ENCODE data around the gene KIAA1217. TPM values are rescaled to one million over a fixed set of nuclear protein-coding genes. Genes with fewer than 3 reads are reported as not detected.

Gene KIAA1217
- total RNA-seq, 2 experiments from 2014 or later = 0.67 to 1.3 TPM

- H3K27me3 Mint-ChIP-seq = peaks cover 20% of the 10 kb centered on the region
- peaks cover 41% of the 10 kb centered on the region for H3K4me1 Mint-ChIP-seq (ENCODE audit: low read depth)
- CTCF ChIA-PET = no interaction called here
- DNase-seq (no peak), ATAC-seq (no peak)
- H3K9me3 Mint-ChIP-seq = no peaks in the 10 kb centered on the region
- TF ChIP-seq, protein P1, sequence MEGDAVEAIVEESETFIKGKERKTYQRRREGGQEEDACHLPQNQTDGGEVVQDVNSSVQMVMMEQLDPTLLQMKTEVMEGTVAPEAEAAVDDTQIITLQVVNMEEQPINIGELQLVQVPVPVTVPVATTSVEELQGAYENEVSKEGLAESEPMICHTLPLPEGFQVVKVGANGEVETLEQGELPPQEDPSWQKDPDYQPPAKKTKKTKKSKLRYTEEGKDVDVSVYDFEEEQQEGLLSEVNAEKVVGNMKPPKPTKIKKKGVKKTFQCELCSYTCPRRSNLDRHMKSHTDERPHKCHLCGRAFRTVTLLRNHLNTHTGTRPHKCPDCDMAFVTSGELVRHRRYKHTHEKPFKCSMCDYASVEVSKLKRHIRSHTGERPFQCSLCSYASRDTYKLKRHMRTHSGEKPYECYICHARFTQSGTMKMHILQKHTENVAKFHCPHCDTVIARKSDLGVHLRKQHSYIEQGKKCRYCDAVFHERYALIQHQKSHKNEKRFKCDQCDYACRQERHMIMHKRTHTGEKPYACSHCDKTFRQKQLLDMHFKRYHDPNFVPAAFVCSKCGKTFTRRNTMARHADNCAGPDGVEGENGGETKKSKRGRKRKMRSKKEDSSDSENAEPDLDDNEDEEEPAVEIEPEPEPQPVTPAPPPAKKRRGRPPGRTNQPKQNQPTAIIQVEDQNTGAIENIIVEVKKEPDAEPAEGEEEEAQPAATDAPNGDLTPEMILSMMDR (IDR thresholded peaks at IDR 0.05) = no peak
- no peak overlapping the region for H3K27ac Mint-ChIP-seq
- no peak overlapping the region for H3K4me3 Mint-ChIP-seq
- no peaks in the 10 kb centered on the region for H3K36me3 Mint-ChIP-seq (ENCODE audit: low read depth)
- POLR2A ChIA-PET = no interaction called here
- intact Hi-C loops (cut with micrococcal nuclease) = no loop called here
These were observed 254.1 kb downstream of the KIAA1217 start for GRCh38 chr10:24462889-24463552.

DNA sequence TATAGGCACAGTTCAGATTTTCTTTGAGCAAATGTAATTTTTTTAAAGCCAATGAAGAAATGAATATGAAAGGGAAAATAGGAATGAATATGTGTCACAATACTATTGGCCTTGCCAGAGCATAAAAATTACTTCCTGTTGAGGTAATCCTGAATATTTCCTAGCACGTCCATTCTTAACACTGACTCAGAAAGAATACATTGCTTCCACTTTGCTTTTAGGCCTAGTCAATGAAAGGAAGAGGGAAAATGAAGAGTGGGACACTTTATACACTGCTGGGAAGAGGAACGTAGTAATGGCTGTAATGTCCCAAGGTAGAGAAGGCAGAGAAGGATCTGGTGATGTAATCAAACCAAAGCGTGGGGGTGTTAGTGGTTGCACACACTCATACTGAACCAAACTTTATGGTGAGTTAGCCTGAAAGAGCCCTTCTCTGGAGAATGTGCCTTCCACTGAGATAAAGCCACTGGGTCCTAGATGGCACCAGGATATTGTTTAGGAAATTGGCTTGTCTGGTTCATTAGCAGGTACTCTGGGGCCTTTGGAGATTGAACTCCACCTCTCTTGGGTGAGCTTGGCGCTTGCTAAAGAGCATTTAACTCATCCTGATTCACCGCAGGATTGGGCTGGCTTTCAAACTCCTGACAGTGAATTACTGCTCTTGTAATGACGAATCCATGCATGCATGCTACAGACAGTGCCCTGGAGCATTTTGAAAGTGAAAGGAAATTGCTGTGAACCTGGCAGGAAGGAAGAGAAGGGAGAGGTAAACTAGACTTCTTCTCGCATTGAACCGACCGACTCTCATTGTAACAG lies 254.9 kb downstream of the KIAA1217 start:
- DNase-seq (peak; percentile 68), ATAC-seq (peak; percentile 63)
- intact Hi-C loops (cut with micrococcal nuclease) = no loop called here
- Mint-ChIP-seq H3K27me3 (peaks cover 15% of the 10 kb centered on the region), H3K4me3 (no peak overlapping the region), H3K4me1 (ENCODE audit: low read depth) (peaks cover 41% of the 10 kb centered on the region), H3K36me3 (ENCODE audit: low read depth) (no peaks in the 10 kb centered on the region), H3K27ac (peak overlapping the region; percentile 27), H3K9me3 (no peaks in the 10 kb centered on the region)
- ChIA-PET POLR2A (no interaction called here), CTCF (no interaction called here)
- TF ChIP-seq, protein P1 (IDR thresholded peaks at IDR 0.05) = no peak

- Mint-ChIP-seq H3K9me3 (no peaks in the 10 kb centered on the region), H3K4me3 (no peak overlapping the region), H3K27ac (no peak overlapping the region), H3K27me3 (peaks cover 15% of the 10 kb centered on the region), H3K36me3 (ENCODE audit: low read depth) (no peaks in the 10 kb centered on the region), H3K4me1 (ENCODE audit: low read depth) (peaks cover 41% of the 10 kb centered on the region)
- ATAC-seq = no peak
- POLR2A ChIA-PET = no interaction called here
- CTCF ChIA-PET = no interaction called here
- intact Hi-C loops (cut with micrococcal nuclease) = no loop called here
- DNase-seq = no peak
- TF ChIP-seq, protein P1 (IDR thresholded peaks at IDR 0.05) = no peak
These were observed 256.4 kb downstream of the KIAA1217 start for GRCh38 chr10:24465124-24465874.

GRCh38 chr10:24465891-24466818 lies 257.2 kb downstream of the KIAA1217 start:
- Mint-ChIP-seq H3K27ac (peak overlapping the region; percentile 49), H3K9me3 (no peaks in the 10 kb centered on the region), H3K4me1 (ENCODE audit: low read depth) (peaks cover 41% of the 10 kb centered on the region), H3K4me3 (no peak overlapping the region), H3K27me3 (peaks cover 14% of the 10 kb centered on the region), H3K36me3 (ENCODE audit: low read depth) (no peaks in the 10 kb centered on the region)
- TF ChIP-seq, protein P1 (IDR thresholded peaks at IDR 0.05) = no peak
- peak; percentile 79 for ATAC-seq
- POLR2A ChIA-PET = no interaction called here
- intact Hi-C loops (cut with micrococcal nuclease) = no loop called here
- peak; percentile 85 for DNase-seq
- CTCF ChIA-PET = no interaction called here
